GM10847 (cell line): ENCODE measurements around the gene SLMAP.

ENCODE experiments used
- POLR2A ChIP-seq: IDR thresholded peaks from 2 replicates; pipeline ENCODE4 v1.6.1; 2011; ENCODE audit not compliant: insufficient read length; ENCODE audit errors: extremely low read depth

The SLMAP gene

DNA sequence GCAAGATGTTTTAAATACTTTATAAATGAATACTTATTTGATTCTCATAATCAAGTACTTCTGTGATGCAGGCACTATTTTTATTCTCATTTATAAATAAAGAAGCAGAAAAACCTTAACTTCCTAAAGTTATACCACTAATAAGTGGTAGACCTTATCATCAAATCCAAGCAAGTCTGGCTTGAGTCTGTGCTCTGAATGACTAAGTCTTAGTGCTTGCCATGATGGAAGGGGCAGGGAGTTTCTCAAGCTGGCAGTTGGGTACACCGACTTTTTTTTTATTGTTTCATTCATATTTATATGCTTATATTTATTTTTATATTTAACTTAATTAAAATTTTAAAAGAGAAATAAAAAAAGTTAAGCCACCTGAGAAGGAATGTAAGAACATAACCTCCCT is 23.6 kb downstream of the SLMAP start:
- TF ChIP-seq POLR2A: no peak

DNA sequence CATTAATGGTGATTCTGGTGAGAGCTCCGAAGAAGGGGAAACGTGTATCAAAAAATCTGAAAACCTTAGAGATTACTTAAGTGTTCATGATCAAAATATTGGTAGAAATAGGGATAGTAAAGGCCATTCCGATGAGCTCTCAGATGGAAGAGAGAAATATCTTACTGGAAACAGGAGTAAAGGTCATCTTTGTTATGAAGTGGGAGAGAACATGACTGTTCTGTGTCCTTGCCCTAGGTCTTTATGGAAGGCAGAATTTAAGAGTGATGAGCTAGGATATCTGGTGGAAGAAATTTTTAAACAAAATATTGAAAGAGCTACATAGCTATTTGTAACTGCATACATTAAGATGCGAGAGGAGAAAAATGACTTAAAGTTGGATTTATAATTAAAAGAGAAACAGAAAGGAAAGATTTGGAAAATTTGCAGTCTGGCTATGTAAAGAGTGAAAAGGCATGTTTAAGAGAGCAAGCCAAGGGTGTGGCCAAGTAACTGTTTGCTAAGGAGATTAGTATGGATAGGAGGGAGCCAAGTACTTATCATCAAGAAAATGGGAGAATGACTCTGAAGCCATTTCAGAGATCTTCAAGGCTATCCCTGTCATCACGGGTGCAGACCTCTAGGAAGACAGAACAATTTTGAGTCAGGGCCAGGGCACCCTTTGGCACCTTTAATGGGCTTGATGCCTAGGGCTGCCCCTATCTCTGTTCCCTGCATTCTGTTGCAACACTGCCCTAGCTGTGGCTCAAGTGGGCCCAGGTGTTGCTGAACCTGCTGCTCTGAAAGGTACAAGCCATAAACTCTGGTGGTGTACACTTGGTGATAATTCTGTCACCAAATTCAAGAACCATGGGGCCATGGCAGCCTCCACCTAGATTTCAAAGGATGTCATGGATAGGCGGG is 27.3 kb downstream of the SLMAP start:
- no peak for TF ChIP-seq POLR2A

- no peak for TF ChIP-seq POLR2A
Measured at GRCh38 chr3:57784089-57784735, 28.1 kb downstream of the SLMAP start.

GRCh38 chr3:57785446-57785845 is 29.3 kb downstream of the SLMAP start:
- TF ChIP-seq POLR2A: no peak

DNA sequence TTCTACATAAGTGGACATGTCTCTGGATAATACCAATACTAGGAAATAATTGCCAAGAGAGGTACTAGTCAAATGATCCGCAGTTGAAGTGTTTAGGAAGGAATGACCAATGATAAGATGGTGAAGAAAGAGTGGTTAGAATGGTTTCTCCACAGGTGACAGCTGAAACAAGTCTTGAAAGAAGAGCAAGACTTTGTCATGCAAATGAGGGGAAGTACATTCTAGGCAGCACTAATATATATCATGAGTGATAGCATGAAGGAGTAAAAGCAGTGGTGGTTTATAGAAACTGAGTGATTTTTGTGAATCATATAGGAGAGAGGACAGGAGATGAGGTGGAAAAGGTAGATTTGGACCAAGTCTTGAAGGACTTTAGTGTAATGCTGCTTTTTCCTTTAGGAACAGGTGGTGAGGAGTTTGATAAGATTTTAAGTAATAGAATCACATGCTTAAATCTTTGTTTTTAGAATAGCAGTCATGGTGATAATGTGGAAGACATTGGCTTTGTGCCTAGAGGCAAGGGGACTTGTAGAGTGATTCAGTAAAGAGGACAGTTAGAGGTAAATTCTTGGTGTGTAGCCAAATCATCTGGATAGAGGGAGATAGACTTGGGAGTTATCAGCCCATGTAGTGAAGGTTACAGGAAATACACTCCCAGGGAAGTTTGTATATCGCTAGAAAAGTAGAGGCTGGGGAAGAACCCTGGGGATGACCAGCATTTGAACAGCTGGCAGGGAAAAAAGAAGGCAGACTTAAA is 31.9 kb downstream of the SLMAP start:
- TF ChIP-seq POLR2A: no peak

DNA sequence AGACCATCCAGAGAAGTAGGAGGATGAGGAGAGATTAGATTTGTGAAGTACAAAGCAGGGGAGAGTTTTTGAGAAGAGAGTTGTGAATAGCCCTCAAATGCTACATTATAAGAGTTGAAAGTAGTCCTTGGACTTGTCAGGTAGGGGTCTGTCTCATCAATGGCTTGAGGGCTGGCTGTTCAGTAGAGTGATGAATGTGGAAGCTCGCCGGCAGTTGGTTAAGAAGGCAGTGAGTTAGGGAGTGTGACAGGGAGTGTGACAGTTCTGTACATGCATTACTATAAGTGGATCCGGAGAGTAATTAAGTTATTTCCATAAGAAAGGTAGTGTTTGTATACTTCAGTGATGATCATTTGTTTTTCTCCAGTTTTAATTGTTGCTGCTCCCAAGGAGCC is 32.5 kb downstream of the SLMAP start:
- TF ChIP-seq POLR2A: no peak

GRCh38 chr3:57791245-57791644 is 35.1 kb downstream of the SLMAP start:
- TF ChIP-seq POLR2A: no peak

- no peak for TF ChIP-seq POLR2A
Measured at GRCh38 chr3:57792198-57792597, 36.1 kb downstream of the SLMAP start.

DNA sequence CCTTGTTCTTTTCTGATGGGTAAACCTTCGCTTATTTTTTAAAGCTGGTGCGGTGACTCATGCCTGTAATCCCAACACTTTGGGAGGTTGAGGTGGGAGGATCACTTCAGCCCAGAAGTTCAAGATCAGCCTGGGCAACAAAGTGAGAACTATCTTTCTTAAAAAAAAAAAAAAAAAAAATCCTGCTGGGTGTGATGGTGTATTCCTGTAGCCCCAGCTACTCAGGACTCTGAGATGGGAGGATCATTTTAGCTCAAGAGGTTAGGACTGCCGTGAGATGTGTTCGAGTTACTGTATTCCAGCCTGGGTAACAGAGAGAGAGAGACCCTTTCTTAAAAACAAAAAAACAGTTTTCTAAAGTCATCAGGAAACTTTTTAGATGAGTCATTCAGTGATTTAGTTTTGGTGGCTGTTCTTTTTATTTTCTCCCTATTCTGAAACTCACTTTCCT is 37.7 kb downstream of the SLMAP start:
- TF ChIP-seq POLR2A: no peak

- no peak for TF ChIP-seq POLR2A
Measured at GRCh38 chr3:57794501-57794900, 38.4 kb downstream of the SLMAP start.

- TF ChIP-seq POLR2A: no peak
Measured at GRCh38 chr3:57794951-57795350, 38.8 kb downstream of the SLMAP start.

DNA sequence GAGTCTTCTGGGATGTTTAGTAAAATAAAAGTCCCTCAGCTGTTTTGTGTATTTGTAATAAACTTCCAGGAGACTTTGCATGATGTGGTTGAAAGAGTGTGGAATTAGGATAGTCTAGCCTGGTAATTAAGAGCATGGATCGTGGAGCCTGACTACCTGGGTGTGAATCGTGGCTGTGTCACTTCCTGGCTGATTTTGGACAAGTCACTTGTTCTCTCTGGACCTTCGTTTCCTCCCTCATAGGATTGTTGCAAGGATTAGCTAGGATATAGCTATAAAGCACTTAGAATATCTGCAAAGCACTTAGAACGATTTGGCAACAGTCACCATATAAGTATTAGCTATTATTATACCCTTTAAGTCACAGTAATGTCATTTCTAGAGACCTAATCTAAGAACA is 40.2 kb downstream of the SLMAP start:
- TF ChIP-seq POLR2A: no peak

GRCh38 chr3:57797701-57798487 is 41.8 kb downstream of the SLMAP start:
- TF ChIP-seq POLR2A: no peak

- TF ChIP-seq POLR2A: no peak
Measured at GRCh38 chr3:57803647-57804081, 47.6 kb downstream of the SLMAP start.

DNA sequence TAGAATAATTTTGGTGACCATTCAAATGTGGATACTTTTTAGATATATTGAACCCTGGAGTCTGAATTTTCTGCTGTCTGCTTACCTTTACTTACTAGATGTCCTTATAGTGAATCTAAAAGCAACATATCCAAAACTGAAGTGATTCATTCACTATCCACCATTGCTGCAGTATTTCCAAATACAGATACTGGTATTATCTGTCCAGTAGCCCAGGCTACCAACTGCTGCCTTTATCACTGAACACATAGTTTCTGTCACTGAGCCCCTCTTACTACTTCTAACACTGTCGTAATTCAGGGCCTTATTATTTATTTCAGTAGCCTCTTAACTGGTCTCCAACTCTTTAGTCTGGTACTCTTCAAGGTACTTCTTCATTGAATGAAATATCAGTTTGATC is 49.2 kb downstream of the SLMAP start:
- TF ChIP-seq POLR2A: no peak
